Measurements from ENCODE around the gene NSMCE4A.

- TF ChIP-seq ZNF274 (IDR thresholded peaks at IDR 0.05; ENCODE audit: low read depth, low read length) (no peak), YY1 (IDR thresholded peaks at IDR 0.05; ENCODE audit: insufficient read depth, insufficient read length) (no peak)
These were observed 22.8 kb downstream of the NSMCE4A start for GRCh38 chr10:121952226-121952625.

Data from NT2/D1 (cell line).